Spleen (tissue), 11 donors: ENCODE results near the gene PCDHGA8. TPM values are rescaled to one million over a fixed set of nuclear protein-coding genes. Genes with fewer than 3 reads are reported as not detected.

ENCODE experiments used
- DNase-seq: peaks from one replicate; pipeline ENCODE4 v3.0.0-alpha.2; 2020
- H3K27ac ChIP-seq, 8 donors: fragments of 200-600 bp; sonication (generic) in 7 of 8; 1 replicate in 4 of 8; 2 replicates in 4 of 8; pipeline versions ENCODE4 v1.5.0 to v1.8.0; 2016 to 2021; ENCODE audit warnings: inconsistent platforms in 4 of 8, mild to moderate bottlenecking in 4 of 8, moderate library complexity in 1 of 8
- H3K27me3 ChIP-seq, 7 donors: fragments of 200-600 bp; sonication (generic) in 6 of 7; replicated peaks in 1 of 7; 1 replicate in 4 of 7; 2 replicates in 3 of 7; pipeline versions ENCODE4 v1.5.0 to v1.8.0; 2016 to 2021; ENCODE audit warnings: inconsistent platforms in 3 of 7, mild to moderate bottlenecking in 1 of 7
- H3K36me3 ChIP-seq, 6 donors: fragments of 200-600 bp; sonication (generic) in 5 of 6; 1 replicate in 4 of 6; 2 replicates in 2 of 6; pipeline versions ENCODE4 v1.5.0 to v1.8.0; 2016 to 2021; ENCODE audit warnings: inconsistent platforms in 2 of 6
- H3K4me1 ChIP-seq, 6 donors: fragments of 200-600 bp; sonication (generic) in 5 of 6; 1 replicate in 3 of 6; 2 replicates in 3 of 6; pipeline versions ENCODE4 v1.5.0 to v1.8.0; 2016 to 2021; ENCODE audit warnings: inconsistent platforms in 3 of 6
- H3K4me3 ChIP-seq, 8 donors: fragments of 200-600 bp; sonication (generic) in 7 of 8; 1 replicate in 4 of 8; 2 replicates in 4 of 8; pipeline versions ENCODE4 v1.5.0 to v1.8.0; 2016 to 2021; ENCODE audit warnings: inconsistent platforms in 4 of 8, mild to moderate bottlenecking in 4 of 8, moderate library complexity in 2 of 8
- H3K9me3 ChIP-seq, 8 donors: fragments of 200-600 bp; sonication (generic) in 7 of 8; 1 replicate in 4 of 8; 2 replicates in 4 of 8; pipeline versions ENCODE4 v1.5.0 to v1.8.0; 2016 to 2021; ENCODE audit warnings: inconsistent platforms in 4 of 8
- POLR2A ChIP-seq, 3 donors: fragments of 450-650 bp; IDR thresholded peaks; one replicate each; pipeline ENCODE4 v1.5.1; 2017; ENCODE audit warnings: antibody characterized with exemption in 3 of 3, mild to moderate bottlenecking in 1 of 3
- POLR2AphosphoS5 ChIP-seq, 3 donors: sonication (generic); formaldehyde crosslinking; IDR thresholded peaks; one replicate each; pipeline ENCODE4 v1.5.1; 2017; ENCODE audit warnings: antibody characterized with exemption in 3 of 3
- WGBS, 5 donors: extraction: QIAGEN DNeasy Blood & Tissue Kit in 3 of 5; methylation state at CpG; one replicate each; pipeline versions ENCODE4 v1.1.5 to v1.1.7; 2013 to 2018; 5-methylcytosine and 5-hydroxymethylcytosine counted together
- intact Hi-C: fragments of 100-400 bp; cut with DNase I; formaldehyde crosslinking; loops from one replicate; pipeline ENCODE4 v1.15.0; 2023; ENCODE audit warnings: low total_unique reads
- polyA plus RNA-seq, 3 donors: library from polyadenylated mRNA; stranded (reverse); fragments of 200-250 nt; gene quantifications; one replicate each; pipeline ENCODE4 v1.2.1, GENCODE V29; 2013
- total RNA-seq, 7 donors: library from RNA; depleted of rRNA in 3 of 7; stranded (reverse); fragments of >200 nt in 3 of 7; fragmentation: NEBNext Ultra II Directional in 4 of 7; extraction: Animal tissue kit (Norgen Biotek cat#: 25700) in 4 of 7; gene quantifications; one replicate each; pipeline versions ENCODE4 v1.1.0 to v1.2.1, GENCODE V29; 2016 to 2021
- TF ChIP-seq, protein P1 (sequence below), 11 experiments: fragments of 200-600 bp in 7 of 11; fragments of 450-650 bp in 4 of 11; sonication (generic) in 4 of 11; IDR thresholded peaks in 8 of 11; conservative IDR thresholded peaks in 3 of 11; 1 replicate in 7 of 11; 2 replicates in 4 of 11; pipeline versions ENCODE4 v1.4.0 to v1.8.0; 2016 to 2021; ENCODE audit warnings: antibody characterized with exemption in 11 of 11, inconsistent platforms in 4 of 11, mild to moderate bottlenecking in 1 of 11
- donor health status: healthy with polysubstance abuse.
- donor health status: DM: no; HTN: no; CAD: no; lungs with moderate emphysema.
- donor health status: DM: no; HTN: no; CAD: no.
- donor health status: Bipolar disorder and iron deficiency.
- donor health status: healthy.
- donor health status: DM: no; HTN: no; CAD: no.
- donor health status: DM: yes; HTN: yes; CAD: no.

PCDHGA8 gene
- total and polyA plus RNA-seq, 10 donors, result 0.04 to 3.9 (median 1.7) TPM; not detected in 1

- peaks cover 0 to 95% (median 23%) of the 10 kb centered on the region in 7 donors for H3K27me3 ChIP-seq
- H3K4me3 ChIP-seq, result no peak overlapping the region
- WGBS, 5 donors, result 36 to 50% (median 45%) methylated on average over 12 to 34 of the region's 36 CpGs
- H3K4me1 ChIP-seq, result no peaks in the 10 kb centered on the region
- H3K9me3 ChIP-seq, result peaks cover 0 to 99% (median 83%) of the 10 kb centered on the region in 8 donors
- DNase-seq, result no peak
- intact Hi-C loops, result no loop called here
- TF ChIP-seq, protein P1, sequence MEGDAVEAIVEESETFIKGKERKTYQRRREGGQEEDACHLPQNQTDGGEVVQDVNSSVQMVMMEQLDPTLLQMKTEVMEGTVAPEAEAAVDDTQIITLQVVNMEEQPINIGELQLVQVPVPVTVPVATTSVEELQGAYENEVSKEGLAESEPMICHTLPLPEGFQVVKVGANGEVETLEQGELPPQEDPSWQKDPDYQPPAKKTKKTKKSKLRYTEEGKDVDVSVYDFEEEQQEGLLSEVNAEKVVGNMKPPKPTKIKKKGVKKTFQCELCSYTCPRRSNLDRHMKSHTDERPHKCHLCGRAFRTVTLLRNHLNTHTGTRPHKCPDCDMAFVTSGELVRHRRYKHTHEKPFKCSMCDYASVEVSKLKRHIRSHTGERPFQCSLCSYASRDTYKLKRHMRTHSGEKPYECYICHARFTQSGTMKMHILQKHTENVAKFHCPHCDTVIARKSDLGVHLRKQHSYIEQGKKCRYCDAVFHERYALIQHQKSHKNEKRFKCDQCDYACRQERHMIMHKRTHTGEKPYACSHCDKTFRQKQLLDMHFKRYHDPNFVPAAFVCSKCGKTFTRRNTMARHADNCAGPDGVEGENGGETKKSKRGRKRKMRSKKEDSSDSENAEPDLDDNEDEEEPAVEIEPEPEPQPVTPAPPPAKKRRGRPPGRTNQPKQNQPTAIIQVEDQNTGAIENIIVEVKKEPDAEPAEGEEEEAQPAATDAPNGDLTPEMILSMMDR (IDR thresholded peaks at IDR 0.05 in 8 of 11, conservative IDR thresholded peaks at IDR 0.05 in 3 of 11), result no peak
- TF ChIP-seq POLR2AphosphoS5 (IDR thresholded peaks at IDR 0.05) (no peak), POLR2A (IDR thresholded peaks at IDR 0.05) (no peak)
- H3K27ac ChIP-seq, result no peak overlapping the region
- no peaks in the 10 kb centered on the region for H3K36me3 ChIP-seq
Observed at GRCh38 chr5:141351591-141351990, 40.8 kb upstream of the PCDHGA8 start.

DNA sequence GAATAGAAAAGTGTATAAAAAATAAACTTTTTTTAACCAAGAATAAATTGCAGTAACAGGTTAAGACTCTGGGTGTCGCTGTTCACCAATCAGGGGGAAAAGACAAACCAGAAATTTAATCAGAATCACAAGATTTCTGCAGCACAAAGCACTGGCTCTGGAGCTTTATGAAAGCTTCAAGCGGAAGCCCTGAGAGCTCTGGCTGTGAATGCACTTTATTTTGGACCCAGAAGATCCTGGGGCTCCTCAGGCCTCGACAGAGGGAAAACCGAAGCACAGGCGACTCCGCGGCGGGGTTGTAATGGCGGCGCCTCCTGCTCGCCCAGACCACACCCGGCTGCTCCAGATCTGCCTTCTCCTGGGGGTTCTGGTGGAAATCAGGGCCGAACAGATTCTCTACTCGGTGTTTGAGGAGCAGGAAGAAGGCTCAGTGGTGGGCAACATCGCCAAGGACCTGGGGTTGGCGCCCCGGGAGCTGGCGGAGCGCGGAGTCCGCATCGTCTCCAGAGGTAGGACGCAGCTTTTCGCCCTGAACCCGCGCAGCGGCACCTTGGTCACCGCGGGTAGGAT is 37.4 kb upstream of the PCDHGA8 start, which contains the start of gene PCDHGA4:
PCDHGA4 (plus strand) TSS at position 122 of the 570 bp plus-strand sequence; CDS start at position 209, 87 bp downstream.
- Histone ChIP-seq H3K36me3 (no peaks in the 10 kb centered on the region), H3K4me1 (no peaks in the 10 kb centered on the region), H3K9me3 (peaks cover 0 to 100% (median 85%) of the 10 kb centered on the region in 8 donors), H3K27me3 (peaks cover 0 to 92% (median 20%) of the 10 kb centered on the region in 7 donors), H3K4me3 (peak within 1 kb of the TSS in 3 of 8 donors; percentile 11 to 54 (median 22)), H3K27ac (no peak within 1 kb of the TSS)
- DNase-seq, result no peak
- TF ChIP-seq, protein P1 (IDR thresholded peaks at IDR 0.05 in 8 of 11, conservative IDR thresholded peaks at IDR 0.05 in 3 of 11), result peak in 4 of 11 experiments; percentile 21 to 25 (median 24)
- no peak for TF ChIP-seq POLR2A (IDR thresholded peaks at IDR 0.05)
- no peak for TF ChIP-seq POLR2AphosphoS5 (IDR thresholded peaks at IDR 0.05)
- intact Hi-C loops, result no loop called here
- WGBS, 5 donors, result 17 to 28% (median 22%) methylated on average over 28 to 29 of the region's 29 CpGs

- H3K9me3 ChIP-seq, result peaks cover 0 to 100% (median 85%) of the 10 kb centered on the region in 8 donors
- no peak for TF ChIP-seq POLR2A (IDR thresholded peaks at IDR 0.05)
- TF ChIP-seq, protein P1 (IDR thresholded peaks at IDR 0.05 in 8 of 11, conservative IDR thresholded peaks at IDR 0.05 in 3 of 11), result no peak
- no peak for TF ChIP-seq POLR2AphosphoS5 (IDR thresholded peaks at IDR 0.05)
Observed at GRCh38 chr5:141355641-141356040, 36.8 kb upstream of the PCDHGA8 start.

GRCh38 chr5:141356133-141356532 is 36.3 kb upstream of the PCDHGA8 start:
- no peaks in the 10 kb centered on the region for H3K4me1 ChIP-seq
- 65 to 74% (median 69%) methylated on average over 5 of the region's 5 CpGs for WGBS, 5 donors
- DNase-seq, result no peak
- peaks cover 0 to 100% (median 85%) of the 10 kb centered on the region in 8 donors for H3K9me3 ChIP-seq
- no peak overlapping the region for H3K4me3 ChIP-seq
- H3K27ac ChIP-seq, result no peak overlapping the region
- no peak for TF ChIP-seq POLR2AphosphoS5 (IDR thresholded peaks at IDR 0.05)
- TF ChIP-seq POLR2A (IDR thresholded peaks at IDR 0.05), result no peak
- TF ChIP-seq, protein P1 (IDR thresholded peaks at IDR 0.05 in 8 of 11, conservative IDR thresholded peaks at IDR 0.05 in 3 of 11), result no peak
- intact Hi-C loops, result no loop called here
- H3K27me3 ChIP-seq, result peaks cover 0 to 92% (median 10%) of the 10 kb centered on the region in 7 donors
- H3K36me3 ChIP-seq, result no peaks in the 10 kb centered on the region

More at GRCh38 chr5:141355641-141356040, 36.8 kb upstream of the PCDHGA8 start:
- Histone ChIP-seq H3K27me3 (peaks cover 0 to 92% (median 14%) of the 10 kb centered on the region in 7 donors), H3K27ac (no peak overlapping the region), H3K4me3 (peak overlapping the region in 2 of 8 donors; percentile 22 to 54), H3K4me1 (no peaks in the 10 kb centered on the region), H3K36me3 (no peaks in the 10 kb centered on the region)
- intact Hi-C loops, result no loop called here
- DNase-seq, result no peak
- WGBS, 5 donors, result 50 to 62% (median 52%) methylated on average over 24 of the region's 24 CpGs
